T-helper 2 cell treated with Interferon-gamma antibody and Interleukin-4, amounts not matched to agents 5 μg/mL and 100 μg/mL, for 36 hours (primary cell): ENCODE measurements around the gene GSTA1.
"Not testable (repeated sequence)": the region's sequence is repeated elsewhere in the genome, so short reads cannot be mapped to it uniquely, and the experiment has no call there.

Experiments used
- DNase-seq: peaks from one replicate; pipeline ENCODE4 v3.0.0; 2021; ENCODE audit warnings: low spot score
- H3K27ac Mint-ChIP-seq: one replicate; pipeline ENCODE4 v1.8.0; 2021; ENCODE audit warnings: mild to moderate bottlenecking, mixed read lengths
- H3K27me3 Mint-ChIP-seq: one replicate; pipeline ENCODE4 v1.8.0; 2021; ENCODE audit warnings: low read depth, mixed read lengths
- H3K36me3 Mint-ChIP-seq: one replicate; pipeline ENCODE4 v1.8.0; 2021; ENCODE audit warnings: low read depth, mixed read lengths
- H3K4me1 Mint-ChIP-seq: one replicate; pipeline ENCODE4 v1.8.0; 2021; ENCODE audit warnings: low read depth, mixed read lengths
- H3K4me3 Mint-ChIP-seq: one replicate; pipeline ENCODE4 v1.8.0; 2022; ENCODE audit warnings: mild to moderate bottlenecking, moderate library complexity, mixed read lengths
- H3K9me3 Mint-ChIP-seq: one replicate; pipeline ENCODE4 v1.8.0; 2021; ENCODE audit warnings: mixed read lengths

Gene GSTA1

DNA sequence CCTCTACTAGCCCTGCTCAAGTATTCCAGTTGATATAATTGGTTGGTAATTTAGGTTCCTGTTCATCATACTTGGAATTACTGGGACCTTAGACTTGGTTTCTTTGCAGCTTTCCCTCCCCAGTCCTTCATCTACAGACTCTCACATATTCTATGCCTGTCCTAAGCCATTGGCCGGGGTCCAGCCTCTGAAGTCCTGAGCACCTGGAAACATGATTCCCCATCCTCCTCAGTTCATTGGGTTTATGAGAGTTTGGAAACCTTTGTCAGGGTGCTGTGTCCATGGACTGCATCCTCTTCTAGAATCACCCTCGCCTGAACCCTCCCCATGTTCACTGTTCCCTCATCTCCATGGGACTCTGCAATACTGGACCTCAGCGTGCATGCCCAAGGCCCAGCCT is 49.2 kb downstream of the GSTA1 start:
- Mint-ChIP-seq H3K4me3 (no peak overlapping the region), H3K27me3 (peaks cover 9% of the 10 kb centered on the region), H3K27ac (no peak overlapping the region), H3K36me3 (no peaks in the 10 kb centered on the region), H3K9me3 (no peaks in the 10 kb centered on the region), H3K4me1 (no peaks in the 10 kb centered on the region)
- no peak for DNase-seq

DNA sequence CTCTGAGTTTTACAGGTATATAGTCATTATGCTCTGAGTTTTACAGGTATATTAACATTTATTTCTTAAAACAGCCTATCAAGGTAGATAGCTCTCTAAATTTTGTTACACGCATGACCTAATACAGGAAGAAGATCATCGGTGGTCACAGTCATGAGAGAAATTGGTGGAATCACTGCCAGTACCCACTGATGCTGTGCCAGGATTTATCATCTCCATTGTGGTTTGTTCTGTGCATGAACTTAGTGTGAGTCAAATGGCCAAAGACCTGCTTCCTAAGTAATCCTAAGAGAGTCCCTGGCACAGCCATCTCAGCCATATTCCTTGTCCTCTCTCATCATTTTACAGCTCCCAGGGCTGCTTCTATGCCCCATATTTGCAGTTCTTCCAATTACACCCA is 50.5 kb downstream of the GSTA1 start:
- not testable (repeated sequence) for H3K4me1 Mint-ChIP-seq, H3K27ac Mint-ChIP-seq, DNase-seq, H3K36me3 Mint-ChIP-seq, H3K9me3 Mint-ChIP-seq, H3K27me3 Mint-ChIP-seq, H3K4me3 Mint-ChIP-seq

DNA sequence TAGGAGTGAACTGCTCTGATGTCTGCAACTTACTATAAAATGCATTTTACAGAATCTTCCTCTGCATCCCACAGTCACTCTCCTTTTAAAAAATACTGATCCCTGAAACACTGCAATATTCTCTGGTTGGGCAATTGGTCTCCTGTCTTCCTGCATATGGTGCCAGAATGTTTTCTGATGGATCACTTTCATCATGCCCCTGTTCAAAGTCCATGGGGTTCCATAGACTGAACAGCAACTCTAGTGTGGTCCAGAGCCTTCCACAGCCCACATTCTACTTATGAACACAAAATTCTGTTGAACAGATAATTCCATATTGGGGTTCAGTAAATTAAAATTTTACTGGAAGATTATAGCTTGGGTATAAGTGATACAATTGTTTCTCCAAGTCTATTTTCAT is 51.3 kb downstream of the GSTA1 start:
- H3K27me3 Mint-ChIP-seq, result peaks cover 9% of the 10 kb centered on the region
- DNase-seq, result no peak
- H3K4me3 Mint-ChIP-seq, result no peak overlapping the region
- no peaks in the 10 kb centered on the region for H3K36me3 Mint-ChIP-seq
- H3K9me3 Mint-ChIP-seq, result no peaks in the 10 kb centered on the region
- no peak overlapping the region for H3K27ac Mint-ChIP-seq
- no peaks in the 10 kb centered on the region for H3K4me1 Mint-ChIP-seq

DNA sequence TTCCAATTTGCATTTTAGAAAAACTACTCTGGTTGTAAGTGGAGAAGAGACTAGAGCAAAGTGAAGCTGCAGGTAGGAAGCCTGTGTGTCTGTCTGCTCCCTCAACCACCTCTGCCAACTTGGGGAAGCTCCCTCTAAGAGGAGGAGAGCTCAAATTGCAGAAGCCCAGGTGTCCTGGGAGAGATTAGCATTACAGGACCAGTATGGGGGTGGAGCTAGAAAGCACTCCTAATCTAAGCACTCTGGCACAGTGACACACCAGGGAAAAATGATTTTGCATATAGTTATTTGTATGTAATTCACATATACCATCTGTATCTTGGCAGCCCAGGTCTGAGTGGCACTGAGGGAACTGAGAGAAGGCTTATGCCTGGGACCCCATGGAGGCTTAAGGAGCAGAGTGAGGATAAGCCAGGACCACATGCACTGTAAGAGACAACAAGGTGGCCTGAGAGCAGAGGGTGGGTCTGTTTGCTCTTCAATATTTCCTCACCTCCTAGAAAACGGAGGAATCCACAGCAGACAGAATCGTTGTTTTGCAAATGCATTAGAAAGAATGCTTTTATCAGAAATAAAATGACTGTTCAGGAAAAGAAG is 54.0 kb downstream of the GSTA1 start:
- Mint-ChIP-seq H3K9me3 (no peaks in the 10 kb centered on the region), H3K27me3 (peaks cover 6% of the 10 kb centered on the region), H3K27ac (no peak overlapping the region), H3K36me3 (no peaks in the 10 kb centered on the region), H3K4me3 (no peak overlapping the region), H3K4me1 (peaks cover 4% of the 10 kb centered on the region)
- no peak for DNase-seq

DNA sequence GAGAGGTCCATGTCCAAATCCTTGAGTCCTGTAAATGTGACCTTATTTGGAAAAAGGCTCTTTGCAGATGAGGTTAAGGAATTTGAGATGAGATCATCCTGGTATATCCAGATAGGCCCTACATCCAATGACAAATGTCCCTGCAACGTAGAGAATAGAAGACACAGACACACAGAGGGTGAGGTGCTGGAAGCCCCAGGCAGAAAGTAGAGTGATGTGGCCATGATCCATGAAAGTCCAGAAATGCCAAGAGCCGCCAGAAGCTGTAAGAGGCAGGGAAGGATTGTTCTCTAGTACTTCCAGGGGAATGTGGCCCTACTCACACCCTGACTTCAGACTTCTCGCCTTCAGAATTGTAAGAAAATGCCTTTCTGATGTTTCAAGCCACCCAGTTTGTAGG is 56.3 kb downstream of the GSTA1 start:
- DNase-seq, H3K4me3 Mint-ChIP-seq, H3K36me3 Mint-ChIP-seq, H3K27me3 Mint-ChIP-seq, H3K4me1 Mint-ChIP-seq, H3K9me3 Mint-ChIP-seq, H3K27ac Mint-ChIP-seq: not testable (repeated sequence)

DNA sequence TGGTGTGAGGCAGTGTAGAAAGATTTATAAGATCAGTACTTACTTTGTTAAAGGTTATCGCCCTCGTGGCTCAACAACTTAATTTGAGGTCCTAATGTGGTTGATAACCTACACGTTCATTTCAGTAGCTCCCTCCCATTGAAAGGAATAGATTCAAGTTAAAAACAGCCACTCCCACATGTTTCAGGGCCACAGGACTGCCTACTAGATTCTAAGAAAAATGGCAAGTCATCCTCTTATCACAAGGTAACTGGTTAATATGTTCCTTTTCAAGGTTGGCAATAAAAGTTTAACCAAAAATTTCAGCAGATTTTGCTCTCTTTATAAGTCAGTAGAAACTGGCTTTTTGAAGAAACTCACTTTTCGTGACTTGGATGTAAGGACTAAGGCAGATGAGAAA is 57.4 kb downstream of the GSTA1 start:
- Mint-ChIP-seq H3K4me3 (no peak overlapping the region), H3K27me3 (peaks cover 7% of the 10 kb centered on the region), H3K36me3 (no peaks in the 10 kb centered on the region), H3K9me3 (no peaks in the 10 kb centered on the region), H3K27ac (no peak overlapping the region), H3K4me1 (peaks cover 4% of the 10 kb centered on the region)
- no peak for DNase-seq

DNA sequence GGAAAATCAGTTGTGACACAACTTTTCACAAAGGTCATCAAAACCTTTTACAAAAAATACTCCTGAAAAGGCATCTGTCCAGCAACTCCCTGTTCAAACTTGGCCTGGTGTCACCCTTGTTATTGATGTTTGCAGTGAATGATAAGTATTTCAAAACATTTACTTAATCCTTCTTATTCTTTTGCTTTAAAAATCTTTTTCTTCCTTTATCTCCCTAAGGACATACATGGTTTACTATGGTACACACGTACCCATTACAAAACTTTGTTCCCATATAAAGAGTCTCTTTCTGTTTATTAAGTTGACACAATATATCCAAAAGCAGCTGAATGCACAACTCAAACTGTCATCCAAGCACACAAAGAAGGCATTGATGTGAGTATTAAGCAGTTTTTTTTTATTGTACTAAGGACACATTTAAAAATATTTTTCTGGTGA is 57.8 kb downstream of the GSTA1 start:
- no peak overlapping the region for H3K27ac Mint-ChIP-seq
- H3K9me3 Mint-ChIP-seq, result no peaks in the 10 kb centered on the region
- no peak overlapping the region for H3K4me3 Mint-ChIP-seq
- no peak for DNase-seq
- peaks cover 7% of the 10 kb centered on the region for H3K27me3 Mint-ChIP-seq
- no peaks in the 10 kb centered on the region for H3K36me3 Mint-ChIP-seq
- peaks cover 4% of the 10 kb centered on the region for H3K4me1 Mint-ChIP-seq

DNA sequence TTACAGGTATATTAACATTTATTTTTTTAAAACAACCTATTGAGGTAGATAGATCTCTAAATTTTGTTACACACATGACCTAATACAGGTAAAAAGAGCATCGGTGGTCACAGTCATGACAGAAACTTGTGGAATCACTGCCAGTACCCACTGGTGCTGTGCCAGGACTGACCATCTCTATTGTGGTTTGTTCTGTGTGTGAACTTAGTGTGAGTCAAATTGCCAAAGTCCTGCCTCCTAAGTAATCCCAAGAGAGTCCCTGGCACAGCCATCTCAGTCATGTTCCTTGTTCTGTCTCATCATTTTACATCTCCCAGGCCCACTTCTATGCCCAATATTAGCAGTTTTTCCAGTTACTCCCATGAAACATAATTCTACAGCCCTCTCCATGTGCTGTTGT is 61.7 kb downstream of the GSTA1 start:
- Mint-ChIP-seq H3K27ac (no peak overlapping the region), H3K4me1 (peaks cover 4% of the 10 kb centered on the region), H3K4me3 (no peak overlapping the region), H3K9me3 (no peaks in the 10 kb centered on the region), H3K27me3 (peaks cover 12% of the 10 kb centered on the region), H3K36me3 (no peaks in the 10 kb centered on the region)
- no peak for DNase-seq
